NT2/D1 (cell line): ENCODE data around the gene ACAP3.

Experiments used
- SUZ12 ChIP-seq: IDR thresholded peaks from 2 replicates; pipeline ENCODE4 v1.6.1; 2011; ENCODE audit not compliant: insufficient read length, insufficient read depth; ENCODE audit errors: extremely low read depth
- YY1 ChIP-seq: IDR thresholded peaks from 2 replicates; pipeline ENCODE4 v1.6.1; 2011; ENCODE audit not compliant: insufficient read length, insufficient read depth
- ZNF274 ChIP-seq: IDR thresholded peaks from 2 replicates; pipeline ENCODE4 v1.6.1; 2011; ENCODE audit warnings: mild to moderate bottlenecking, low read depth, low read length

DNA sequence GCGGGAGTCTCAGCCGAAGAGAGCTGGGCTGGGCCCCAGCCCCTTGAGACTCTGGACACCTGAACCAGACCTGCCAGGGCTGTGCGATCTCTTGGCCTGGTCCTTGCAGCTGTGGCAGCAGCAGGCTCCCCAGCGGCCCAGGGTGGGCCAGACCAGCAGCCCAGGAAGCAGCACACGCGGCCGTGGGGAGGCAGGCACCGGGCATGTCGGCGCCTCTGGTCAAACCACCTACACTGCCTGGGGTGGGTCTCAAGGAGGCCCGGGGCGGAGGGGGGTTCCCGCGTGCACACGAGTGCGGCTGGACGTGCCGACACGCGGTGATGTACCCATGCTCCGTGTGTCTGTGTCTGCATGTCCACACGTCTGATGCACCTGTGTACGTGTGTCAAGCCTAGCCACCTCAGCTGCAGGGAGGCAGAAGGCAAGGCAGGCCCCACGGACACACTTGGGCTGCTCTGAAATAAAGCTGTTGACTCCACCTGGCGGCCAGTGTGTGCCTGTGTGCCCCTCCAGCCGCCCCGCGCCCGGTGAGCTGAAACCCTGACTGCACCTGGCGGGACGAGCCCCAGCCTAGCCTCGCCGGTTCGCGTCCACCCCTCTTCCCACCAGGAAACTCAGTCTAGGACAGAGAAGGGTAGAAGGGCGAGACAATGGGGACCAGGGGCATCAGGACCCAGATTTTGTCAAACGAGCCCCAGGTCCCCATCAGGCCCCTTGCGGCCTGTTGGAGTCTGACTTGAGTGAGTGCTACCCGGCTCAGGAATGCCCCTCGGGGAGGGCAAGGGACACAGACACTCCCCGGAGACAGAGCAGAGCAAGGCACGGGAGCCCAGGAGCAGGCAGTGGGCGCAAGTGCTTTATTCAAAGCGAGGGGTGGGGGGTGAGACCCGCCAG is 15.9 kb downstream of the ACAP3 start:
- TF ChIP-seq ZNF274 (no peak), YY1 (no peak), SUZ12 (no peak)
